ENCODE data around the gene FSD2. TPM values are rescaled to one million over a fixed set of nuclear protein-coding genes. Genes with fewer than 3 reads are reported as not detected.

Gene FSD2
- total and polyA plus RNA-seq, 2 of the 8 experiments (the other 6 are each of a cell fraction or from before 2014, with no cell fraction given), result 0.02 TPM; not detected in 1

- POLR2A ChIA-PET (ENCODE audit: partially characterized antibody), result no interaction called here
- DNase-seq (ENCODE audit: low read depth in 1 of 2, low spot score in 2 of 2), result no peak
- Histone ChIP-seq H2BK12ac (ENCODE audit: low read depth, low read length) (no peak overlapping the region), H3K9ac (replicated peaks in 1 of 4; ENCODE audit: extremely low read depth in 1 of 4, low read depth in 3 of 4, low read length in 3 of 4) (no peak overlapping the region), H2BK5ac (ENCODE audit: low read depth, low read length) (no peak overlapping the region), H3K56ac (replicated peaks; ENCODE audit: insufficient read length, low read depth, low read length) (no peak overlapping the region), H3K27me3 (replicated peaks in 1 of 4; ENCODE audit: control insufficient read depth in 3 of 4, extremely low read depth in 1 of 4, insufficient read depth in 3 of 4, low read length in 3 of 4) (no peaks in the 10 kb centered on the region), H3K36me3 (ENCODE audit: control insufficient read depth in 2 of 4, insufficient read depth in 4 of 4, low read length in 3 of 4) (peaks cover 0 to 22% (median 7%) of the 10 kb centered on the region in 4 experiments; a peak in 5 of 8 replicates), H3K14ac (ENCODE audit: insufficient read length) (no peak overlapping the region), H3K27ac (ENCODE audit: low read depth, low read length) (no peak overlapping the region), H3K4me1 (replicated peaks in 1 of 4; ENCODE audit: control insufficient read depth in 3 of 4, insufficient read depth in 4 of 4, low read length in 3 of 4) (no peaks in the 10 kb centered on the region), H4K8ac (ENCODE audit: extremely low read depth, insufficient read depth, low read length) (no peak overlapping the region), H2AK5ac (ENCODE audit: low read depth, low read length) (no peak overlapping the region), H4K20me1 (replicated peaks in 1 of 2; ENCODE audit: control insufficient read depth in 1 of 2, insufficient read depth in 2 of 2, low read length in 2 of 2) (no peaks in the 10 kb centered on the region), H2BK120ac (replicated peaks; ENCODE audit: low read depth, low read length) (no peak overlapping the region), H3K4me3 (ENCODE audit: extremely low read depth in 1 of 4, insufficient read depth in 2 of 4, low read depth in 3 of 4, low read length in 4 of 4) (no peak overlapping the region), H3K9me3 (ENCODE audit: insufficient read depth in 2 of 2, low read depth in 1 of 2, low read length in 1 of 2) (no peaks in the 10 kb centered on the region), H3K23me2 (ENCODE audit: low read depth, low read length) (no peaks in the 10 kb centered on the region), H2BK20ac (ENCODE audit: low read length) (no peak overlapping the region), H4K91ac (replicated peaks; ENCODE audit: insufficient read length, low read length) (no peak overlapping the region), H2AFZ (ENCODE audit: low read length) (no peak overlapping the region), H3K4ac (replicated peaks; ENCODE audit: insufficient read length, low read depth, low read length) (no peak overlapping the region), H3K4me2 (ENCODE audit: insufficient read depth in 1 of 2, low read depth in 2 of 2, low read length in 2 of 2) (no peak overlapping the region), H3K23ac (ENCODE audit: insufficient read length) (no peak overlapping the region), H3K79me2 (ENCODE audit: control insufficient read depth in 1 of 2, insufficient read depth in 2 of 2, low read length in 2 of 2) (no peaks in the 10 kb centered on the region), H3K79me1 (ENCODE audit: low read depth, low read length) (no peaks in the 10 kb centered on the region), H4K5ac (ENCODE audit: insufficient read length, low read depth, low read length) (no peak overlapping the region), H3K18ac (ENCODE audit: extremely low read depth, low read length) (no peak overlapping the region), H2BK15ac (ENCODE audit: low read length) (no peak overlapping the region)
- FAIRE-seq, result no peak
- TF ChIP-seq RNF2 (IDR thresholded peaks at IDR 0.05; ENCODE audit: borderline replicate concordance, low read depth, low read length, missing control alignments, poor library complexity, severe bottlenecking) (no peak), BRCA1 (IDR thresholded peaks at IDR 0.05; ENCODE audit: low read depth, low read length) (no peak), POLR2A (IDR thresholded peaks at IDR 0.05; ENCODE audit: control extremely low read depth in 1 of 2, low read depth in 2 of 2, low read length in 2 of 2) (no peak), YY1 (IDR thresholded peaks at IDR 0.05; ENCODE audit: low read depth, low read length) (no peak), KDM1A (IDR thresholded peaks at IDR 0.05; ENCODE audit: borderline replicate concordance, low read length) (no peak)
- 93% methylated on average over 4 of the region's 4 CpGs; no CpG with 5 or more reads in 1 of the 2 experiments for WGBS, 2 experiments (ENCODE audit: extremely low coverage in 1 of 2, insufficient coverage in 1 of 2, insufficient read length in 1 of 2, insufficient replicate concordance in 2 of 2, low coverage in 1 of 2, low lambda C conversion rate in 2 of 2, missing lambda C conversion rate in 1 of 2)
- CTCF ChIA-PET (ENCODE audit: partially characterized antibody), result interaction anchor here (1.1 to 2.0 kb wide), 3 partner anchors 10 to 153 kb away, joined by 3 to 6 read pairs (median 3); partner anchors contain the start of gene RAMAC
Observed at GRCh38 chr15:82833362-82833682, 27.5 kb upstream of the FSD2 start.
